HepG2 (cell line): ENCODE results near the gene RIPK1. TPM values are rescaled to one million over a fixed set of nuclear protein-coding genes. Genes with fewer than 3 reads are reported as not detected.

ENCODE experiments used
- AKNA ChIP-seq: sonication (generic); formaldehyde crosslinking; IDR thresholded peaks from 2 replicates; pipeline ENCODE4 v1.4.0; 2020; ENCODE audit warnings: missing genetic modification reagents, borderline replicate concordance
- CCDC6 ChIP-seq: sonication (generic); formaldehyde crosslinking; IDR thresholded peaks from 2 replicates; pipeline ENCODE4 v1.8.1; 2022; ENCODE audit warnings: mild to moderate bottlenecking, missing genetic modification reagents, moderate library complexity
- IRF9 ChIP-seq: sonication (generic); formaldehyde crosslinking; IDR thresholded peaks from 2 replicates; pipeline ENCODE4 v1.8.0; 2022; ENCODE audit warnings: missing genetic modification reagents, mild to moderate bottlenecking, borderline replicate concordance
- SMARCC2 ChIP-seq: fragments of 450-650 bp; IDR thresholded peaks from 2 replicates; pipeline ENCODE4 v1.6.1; 2017; ENCODE audit warnings: antibody characterized with exemption, mild to moderate bottlenecking
- ZFYVE20 ChIP-seq: sonication (generic); formaldehyde crosslinking; IDR thresholded peaks from 2 replicates; pipeline ENCODE4 v1.8.0; 2023; ENCODE audit warnings: low read depth, mild to moderate bottlenecking, moderate library complexity, missing genetic modification reagents, borderline replicate concordance
- ZGPAT ChIP-seq: IDR thresholded peaks from 2 replicates; pipeline ENCODE4 v1.6.1; 2016; ENCODE audit warnings: mild to moderate bottlenecking
- ZKSCAN1 ChIP-seq: fragments of 150-350 bp; IDR thresholded peaks from 2 replicates; pipeline ENCODE4 v1.6.1; 2014; ENCODE audit warnings: low read length
- ZNF142 ChIP-seq: sonication (generic); formaldehyde crosslinking; IDR thresholded peaks from 2 replicates; pipeline ENCODE4 v1.4.0; 2020; ENCODE audit warnings: missing genetic modification reagents
- ZNF687 ChIP-seq: sonication (generic); formaldehyde crosslinking; IDR thresholded peaks from 2 replicates; pipeline ENCODE4 v1.5.1; 2020; ENCODE audit warnings: mild to moderate bottlenecking, missing genetic modification reagents, moderate library complexity
- polyA plus RNA-seq, 8 experiments: library from polyadenylated mRNA; depleted of rRNA in 3 of 8; stranded (reverse) in 7 of 8; unstranded in 1 of 8; fragments of >200 nt; fragmentation: Illumina TruSeq in 4 of 8; extraction: Trizol in 4 of 8; gene quantifications; 2 replicates each; pipeline versions ENCODE4 v1.2.1 to v1.2.3, GENCODE V29; 2011 to 2016; ENCODE audit warnings: low read depth in 4 of 8, missing spikeins in 1 of 8, mixed read lengths in 1 of 8; ENCODE audit not compliant: insufficient read depth in 1 of 8
- total RNA-seq, 5 experiments: library from RNA; depleted of rRNA; stranded (reverse); fragments of >200 nt; fragmentation: Illumina TruSeq; extraction: Trizol; gene quantifications; 2 replicates each; pipeline ENCODE4 v1.2.3, GENCODE V29; 2016; ENCODE audit warnings: low read depth in 1 of 5

RIPK1 gene
- total and polyA plus RNA-seq, 2 of the 13 experiments (the other 11 are each of a cell fraction or from before 2014, with no cell fraction given), result 9.0 to 10.3 TPM

- TF ChIP-seq AKNA (CRISPR knock-in tag) (no peak), SMARCC2 (no peak), ZFYVE20 (CRISPR knock-in tag) (no peak), ZNF142 (CRISPR knock-in tag) (no peak), ZGPAT (CRISPR knock-in tag) (0 out of 2 replicates have a peak, but pooled peaks have one; percentile 11), IRF9 (0 out of 2 replicates have a peak, but pooled peaks have one; percentile 48), ZKSCAN1 (no peak), ZNF687 (CRISPR knock-in tag) (peak; percentile 75), CCDC6 (CRISPR knock-in tag) (no peak)
These were observed 68.9 kb downstream of the RIPK1 start (continued) for GRCh38 chr6:3137057-3137777.
